GM23338 (cell line): ENCODE measurements around the gene VENTX. TPM values are rescaled to one million over a fixed set of nuclear protein-coding genes. Genes with fewer than 3 reads are reported as not detected.

Source experiments
- ATAC-seq: fragments of 200-7000 bp; cut with Tn5 transposase; 3 replicates; pipeline ENCODE4 v1.9.1; 2020
- DNase-seq: peaks from one replicate; pipeline ENCODE4 v3.0.0-alpha.2; 2015; ENCODE audit warnings: low spot score
- H2AFZ ChIP-seq: fragments of 200-600 bp; sonication (generic); 2 replicates; pipeline ENCODE4 v1.8.0; 2016; ENCODE audit warnings: antibody characterized with exemption, mild to moderate bottlenecking, moderate library complexity
- H3F3A ChIP-seq: fragments of 200-600 bp; sonication (generic); replicated peaks from 2 replicates; pipeline ENCODE4 v1.8.0; 2017; ENCODE audit warnings: antibody characterized with exemption, mixed run types, low read depth
- H3K27ac ChIP-seq: fragments of 200-600 bp; sonication (generic); 2 replicates; pipeline ENCODE4 v1.6.1; 2016; ENCODE audit warnings: low read depth
- H3K27me3 ChIP-seq: fragments of 200-600 bp; sonication (generic); 2 replicates; pipeline ENCODE4 v1.8.0; 2016; ENCODE audit warnings: mild to moderate bottlenecking, mixed run types, moderate library complexity; ENCODE audit not compliant: insufficient read depth
- H3K36me3 ChIP-seq: fragments of 200-600 bp; sonication (generic); 2 replicates; pipeline ENCODE4 v1.8.0; 2016; ENCODE audit warnings: mild to moderate bottlenecking; ENCODE audit not compliant: insufficient read depth
- H3K4me1 ChIP-seq: fragments of 200-600 bp; sonication (generic); 2 replicates; pipeline ENCODE4 v1.8.0; 2016; ENCODE audit warnings: mild to moderate bottlenecking, moderate library complexity; ENCODE audit not compliant: insufficient read depth
- H3K4me2 ChIP-seq: fragments of 200-600 bp; sonication (generic); 2 replicates; pipeline ENCODE4 v1.7.1; 2017; ENCODE audit warnings: mixed run types
- H3K4me3 ChIP-seq: fragments of 200-600 bp; sonication (generic); 2 replicates; pipeline ENCODE4 v1.6.1; 2016; ENCODE audit warnings: mixed run types
- H3K79me2 ChIP-seq: fragments of 200-600 bp; sonication (generic); replicated peaks from 2 replicates; pipeline ENCODE4 v1.8.0; 2017; ENCODE audit warnings: mild to moderate bottlenecking; ENCODE audit not compliant: insufficient read depth
- H3K9me2 ChIP-seq: fragments of 200-600 bp; sonication (generic); 2 replicates; pipeline ENCODE4 v1.8.0; 2017; ENCODE audit not compliant: insufficient read depth
- H4K20me1 ChIP-seq: fragments of 200-600 bp; sonication (generic); replicated peaks from 2 replicates; pipeline ENCODE4 v1.8.0; 2017; ENCODE audit warnings: mild to moderate bottlenecking; ENCODE audit not compliant: insufficient read depth
- H3K27ac Mint-ChIP-seq: 2 replicates; pipeline ENCODE4 v1.8.0; 2020; ENCODE audit warnings: inconsistent platforms, mild to moderate bottlenecking, moderate library complexity, mixed read lengths
- H3K27me3 Mint-ChIP-seq: 3 replicates; pipeline ENCODE4 v1.8.0; 2022; ENCODE audit warnings: low read depth, mild to moderate bottlenecking, moderate library complexity, mixed read lengths, inconsistent platforms; ENCODE audit not compliant: insufficient read depth, poor library complexity
- H3K36me3 Mint-ChIP-seq: 3 replicates; pipeline ENCODE4 v1.8.0; 2021; ENCODE audit warnings: low read depth, mild to moderate bottlenecking, inconsistent platforms, moderate library complexity, mixed read lengths
- H3K4me1 Mint-ChIP-seq: 3 replicates; pipeline ENCODE4 v1.8.0; 2020; ENCODE audit warnings: mild to moderate bottlenecking, inconsistent platforms, mixed read lengths
- H3K4me3 Mint-ChIP-seq: 3 replicates; pipeline ENCODE4 v1.8.0; 2021; ENCODE audit warnings: moderate library complexity, mild to moderate bottlenecking, inconsistent platforms, mixed read lengths
- H3K9me3 Mint-ChIP-seq: 3 replicates; pipeline ENCODE4 v1.8.0; 2020; ENCODE audit warnings: moderate library complexity, mild to moderate bottlenecking, inconsistent platforms, mixed read lengths
- EZH2phosphoT487 ChIP-seq: fragments of 200-600 bp; sonication (generic); IDR thresholded peaks from one replicate; pipeline ENCODE4 v1.8.1; 2018; ENCODE audit warnings: antibody characterized with exemption; ENCODE audit not compliant: unreplicated experiment
- NANOG ChIP-seq: IDR thresholded peaks from 2 replicates; pipeline ENCODE4 v1.6.1; 2016; ENCODE audit warnings: antibody characterized with exemption, borderline replicate concordance
- STAT1 ChIP-seq: IDR thresholded peaks from one replicate; pipeline ENCODE4 v1.6.1; 2016; ENCODE audit warnings: antibody characterized with exemption; ENCODE audit not compliant: unreplicated experiment
- ZNF114 ChIP-seq: fragments of 250-450 bp; sonication (Bioruptor Pico); IDR thresholded peaks from 2 replicates; pipeline ENCODE4 v1.5.0; 2020; ENCODE audit warnings: mild to moderate bottlenecking, moderate library complexity
- polyA plus RNA-seq: library from polyadenylated mRNA; unstranded; fragments of >200 nt; fragmentation: Nextera tagmentation; extraction: Ambion mirVana; gene quantifications from 2 replicates; pipeline ENCODE4 v1.2.1, GENCODE V29; 2016
- total RNA-seq: library from RNA; depleted of rRNA; stranded (reverse); fragments of >200 nt; shearing (Covaris generic); gene quantifications from 2 replicates; pipeline ENCODE4 v1.2.3, GENCODE V29; 2014
- TF ChIP-seq, protein P1 (sequence below): IDR thresholded peaks from one replicate; pipeline ENCODE4 v1.6.1; 2018; ENCODE audit warnings: antibody characterized with exemption; ENCODE audit not compliant: unreplicated experiment
- TF ChIP-seq, protein P2 (sequence below): IDR thresholded peaks from 2 replicates; pipeline ENCODE4 v1.6.1; 2016; ENCODE audit warnings: antibody characterized with exemption
- TF ChIP-seq, protein P3 (sequence below): fragments of 250-450 bp; sonication (Bioruptor Pico); IDR thresholded peaks from 2 replicates; pipeline ENCODE4 v1.5.0; 2020; ENCODE audit warnings: mild to moderate bottlenecking, moderate library complexity

Gene VENTX
- total and polyA plus RNA-seq, 2 experiments from 2014 or later = 4.8 to 8.1 TPM

- Mint-ChIP-seq H3K36me3 (peaks cover 3% of the 10 kb centered on the region; the same call in 1 of the 3 replicates), H3K4me1 (peaks cover 3% of the 10 kb centered on the region), H3K9me3 (no peaks in the 10 kb centered on the region; the same call in 2 of the 3 replicates), H3K4me3 (no peak overlapping the region), H3K27me3 (peaks cover 11% of the 10 kb centered on the region), H3K27ac (no peak overlapping the region)
- Histone ChIP-seq H3K27ac (no peak overlapping the region), H3K9me2 (no peaks in the 10 kb centered on the region), H3K4me1 (0 out of 2 replicates have a peak, but pooled peaks cover 4% of the 10 kb centered on the region), H3K36me3 (no peaks in the 10 kb centered on the region), H4K20me1 (no peaks in the 10 kb centered on the region), H3K27me3 (no peaks in the 10 kb centered on the region), H3K79me2 (no peaks in the 10 kb centered on the region), H3K4me2 (no peak overlapping the region), H3K4me3 (no peak overlapping the region), H2AFZ (no peak overlapping the region), H3F3A (peaks cover 14% of the 10 kb centered on the region; the same call in 1 of the 2 replicates)
- TF ChIP-seq STAT1 (no peak), ZNF114 (CRISPR knock-in tag) (no peak), NANOG (no peak), EZH2phosphoT487 (no peak)
- TF ChIP-seq, protein P1, sequence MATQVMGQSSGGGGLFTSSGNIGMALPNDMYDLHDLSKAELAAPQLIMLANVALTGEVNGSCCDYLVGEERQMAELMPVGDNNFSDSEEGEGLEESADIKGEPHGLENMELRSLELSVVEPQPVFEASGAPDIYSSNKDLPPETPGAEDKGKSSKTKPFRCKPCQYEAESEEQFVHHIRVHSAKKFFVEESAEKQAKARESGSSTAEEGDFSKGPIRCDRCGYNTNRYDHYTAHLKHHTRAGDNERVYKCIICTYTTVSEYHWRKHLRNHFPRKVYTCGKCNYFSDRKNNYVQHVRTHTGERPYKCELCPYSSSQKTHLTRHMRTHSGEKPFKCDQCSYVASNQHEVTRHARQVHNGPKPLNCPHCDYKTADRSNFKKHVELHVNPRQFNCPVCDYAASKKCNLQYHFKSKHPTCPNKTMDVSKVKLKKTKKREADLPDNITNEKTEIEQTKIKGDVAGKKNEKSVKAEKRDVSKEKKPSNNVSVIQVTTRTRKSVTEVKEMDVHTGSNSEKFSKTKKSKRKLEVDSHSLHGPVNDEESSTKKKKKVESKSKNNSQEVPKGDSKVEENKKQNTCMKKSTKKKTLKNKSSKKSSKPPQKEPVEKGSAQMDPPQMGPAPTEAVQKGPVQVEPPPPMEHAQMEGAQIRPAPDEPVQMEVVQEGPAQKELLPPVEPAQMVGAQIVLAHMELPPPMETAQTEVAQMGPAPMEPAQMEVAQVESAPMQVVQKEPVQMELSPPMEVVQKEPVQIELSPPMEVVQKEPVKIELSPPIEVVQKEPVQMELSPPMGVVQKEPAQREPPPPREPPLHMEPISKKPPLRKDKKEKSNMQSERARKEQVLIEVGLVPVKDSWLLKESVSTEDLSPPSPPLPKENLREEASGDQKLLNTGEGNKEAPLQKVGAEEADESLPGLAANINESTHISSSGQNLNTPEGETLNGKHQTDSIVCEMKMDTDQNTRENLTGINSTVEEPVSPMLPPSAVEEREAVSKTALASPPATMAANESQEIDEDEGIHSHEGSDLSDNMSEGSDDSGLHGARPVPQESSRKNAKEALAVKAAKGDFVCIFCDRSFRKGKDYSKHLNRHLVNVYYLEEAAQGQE = no peak
- TF ChIP-seq, protein P2, sequence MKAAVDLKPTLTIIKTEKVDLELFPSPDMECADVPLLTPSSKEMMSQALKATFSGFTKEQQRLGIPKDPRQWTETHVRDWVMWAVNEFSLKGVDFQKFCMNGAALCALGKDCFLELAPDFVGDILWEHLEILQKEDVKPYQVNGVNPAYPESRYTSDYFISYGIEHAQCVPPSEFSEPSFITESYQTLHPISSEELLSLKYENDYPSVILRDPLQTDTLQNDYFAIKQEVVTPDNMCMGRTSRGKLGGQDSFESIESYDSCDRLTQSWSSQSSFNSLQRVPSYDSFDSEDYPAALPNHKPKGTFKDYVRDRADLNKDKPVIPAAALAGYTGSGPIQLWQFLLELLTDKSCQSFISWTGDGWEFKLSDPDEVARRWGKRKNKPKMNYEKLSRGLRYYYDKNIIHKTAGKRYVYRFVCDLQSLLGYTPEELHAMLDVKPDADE = no peak
- no peak for DNase-seq
- no peak for ATAC-seq
Observed at GRCh38 chr10:133216776-133217175, 20.9 kb upstream of the VENTX start.

DNA sequence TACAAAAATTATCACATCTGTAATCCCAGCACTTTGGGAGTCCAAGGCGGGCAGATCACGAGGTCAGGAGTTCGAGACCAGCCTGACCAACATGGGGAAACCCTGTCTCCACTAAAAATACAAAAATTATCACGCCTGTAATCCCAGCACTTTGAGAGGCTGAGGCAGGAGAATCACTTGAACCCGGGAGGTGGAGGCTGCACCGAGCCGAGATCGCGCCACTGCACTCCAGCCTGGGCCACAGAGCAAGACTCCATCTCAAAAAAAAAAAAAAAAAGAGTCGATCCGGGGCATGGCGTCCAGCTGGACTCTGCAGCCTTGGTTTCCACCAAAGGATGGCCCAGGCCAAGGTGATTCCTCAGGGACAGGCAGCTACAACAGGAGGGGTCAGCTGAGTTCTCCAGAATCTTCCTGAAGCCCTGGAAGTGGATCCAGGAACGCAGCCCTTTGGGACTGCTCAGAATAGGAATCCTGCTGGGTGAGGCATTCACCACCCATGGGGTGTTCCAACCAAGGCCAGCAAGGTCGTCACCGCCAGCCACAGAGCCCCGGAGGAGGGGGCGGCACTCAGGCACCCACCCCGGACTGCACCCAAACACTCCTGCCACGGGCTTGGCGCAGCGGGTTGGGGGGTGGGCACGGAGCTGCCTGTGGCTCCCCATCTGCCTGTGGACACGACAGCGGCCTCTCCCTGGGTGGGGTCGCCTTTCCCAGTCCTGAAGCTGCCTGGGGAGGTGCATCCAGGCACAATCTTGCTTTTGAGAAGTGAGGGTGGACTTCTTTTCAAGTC is 19.7 kb upstream of the VENTX start:
- no peak overlapping the region for H3K4me3 Mint-ChIP-seq
- Histone ChIP-seq H2AFZ (no peak overlapping the region), H3K4me2 (no peak overlapping the region), H3K36me3 (no peaks in the 10 kb centered on the region), H3K79me2 (no peaks in the 10 kb centered on the region), H3K9me2 (no peaks in the 10 kb centered on the region), H4K20me1 (no peaks in the 10 kb centered on the region), H3F3A (peaks cover 14% of the 10 kb centered on the region; the same call in 1 of the 2 replicates), H3K27ac (no peak overlapping the region), H3K4me3 (no peak overlapping the region), H3K27me3 (no peaks in the 10 kb centered on the region), H3K4me1 (0 out of 2 replicates have a peak, but pooled peaks cover 4% of the 10 kb centered on the region)
- peaks cover 3% of the 10 kb centered on the region for H3K4me1 Mint-ChIP-seq
- no peak for DNase-seq
- H3K27me3 Mint-ChIP-seq = peaks cover 11% of the 10 kb centered on the region
- no peak overlapping the region for H3K27ac Mint-ChIP-seq
- peaks cover 3% of the 10 kb centered on the region; the same call in 1 of the 3 replicates for H3K36me3 Mint-ChIP-seq
- no peaks in the 10 kb centered on the region; the same call in 2 of the 3 replicates for H3K9me3 Mint-ChIP-seq
- peak; percentile 11 for ATAC-seq
- TF ChIP-seq, protein P3, sequence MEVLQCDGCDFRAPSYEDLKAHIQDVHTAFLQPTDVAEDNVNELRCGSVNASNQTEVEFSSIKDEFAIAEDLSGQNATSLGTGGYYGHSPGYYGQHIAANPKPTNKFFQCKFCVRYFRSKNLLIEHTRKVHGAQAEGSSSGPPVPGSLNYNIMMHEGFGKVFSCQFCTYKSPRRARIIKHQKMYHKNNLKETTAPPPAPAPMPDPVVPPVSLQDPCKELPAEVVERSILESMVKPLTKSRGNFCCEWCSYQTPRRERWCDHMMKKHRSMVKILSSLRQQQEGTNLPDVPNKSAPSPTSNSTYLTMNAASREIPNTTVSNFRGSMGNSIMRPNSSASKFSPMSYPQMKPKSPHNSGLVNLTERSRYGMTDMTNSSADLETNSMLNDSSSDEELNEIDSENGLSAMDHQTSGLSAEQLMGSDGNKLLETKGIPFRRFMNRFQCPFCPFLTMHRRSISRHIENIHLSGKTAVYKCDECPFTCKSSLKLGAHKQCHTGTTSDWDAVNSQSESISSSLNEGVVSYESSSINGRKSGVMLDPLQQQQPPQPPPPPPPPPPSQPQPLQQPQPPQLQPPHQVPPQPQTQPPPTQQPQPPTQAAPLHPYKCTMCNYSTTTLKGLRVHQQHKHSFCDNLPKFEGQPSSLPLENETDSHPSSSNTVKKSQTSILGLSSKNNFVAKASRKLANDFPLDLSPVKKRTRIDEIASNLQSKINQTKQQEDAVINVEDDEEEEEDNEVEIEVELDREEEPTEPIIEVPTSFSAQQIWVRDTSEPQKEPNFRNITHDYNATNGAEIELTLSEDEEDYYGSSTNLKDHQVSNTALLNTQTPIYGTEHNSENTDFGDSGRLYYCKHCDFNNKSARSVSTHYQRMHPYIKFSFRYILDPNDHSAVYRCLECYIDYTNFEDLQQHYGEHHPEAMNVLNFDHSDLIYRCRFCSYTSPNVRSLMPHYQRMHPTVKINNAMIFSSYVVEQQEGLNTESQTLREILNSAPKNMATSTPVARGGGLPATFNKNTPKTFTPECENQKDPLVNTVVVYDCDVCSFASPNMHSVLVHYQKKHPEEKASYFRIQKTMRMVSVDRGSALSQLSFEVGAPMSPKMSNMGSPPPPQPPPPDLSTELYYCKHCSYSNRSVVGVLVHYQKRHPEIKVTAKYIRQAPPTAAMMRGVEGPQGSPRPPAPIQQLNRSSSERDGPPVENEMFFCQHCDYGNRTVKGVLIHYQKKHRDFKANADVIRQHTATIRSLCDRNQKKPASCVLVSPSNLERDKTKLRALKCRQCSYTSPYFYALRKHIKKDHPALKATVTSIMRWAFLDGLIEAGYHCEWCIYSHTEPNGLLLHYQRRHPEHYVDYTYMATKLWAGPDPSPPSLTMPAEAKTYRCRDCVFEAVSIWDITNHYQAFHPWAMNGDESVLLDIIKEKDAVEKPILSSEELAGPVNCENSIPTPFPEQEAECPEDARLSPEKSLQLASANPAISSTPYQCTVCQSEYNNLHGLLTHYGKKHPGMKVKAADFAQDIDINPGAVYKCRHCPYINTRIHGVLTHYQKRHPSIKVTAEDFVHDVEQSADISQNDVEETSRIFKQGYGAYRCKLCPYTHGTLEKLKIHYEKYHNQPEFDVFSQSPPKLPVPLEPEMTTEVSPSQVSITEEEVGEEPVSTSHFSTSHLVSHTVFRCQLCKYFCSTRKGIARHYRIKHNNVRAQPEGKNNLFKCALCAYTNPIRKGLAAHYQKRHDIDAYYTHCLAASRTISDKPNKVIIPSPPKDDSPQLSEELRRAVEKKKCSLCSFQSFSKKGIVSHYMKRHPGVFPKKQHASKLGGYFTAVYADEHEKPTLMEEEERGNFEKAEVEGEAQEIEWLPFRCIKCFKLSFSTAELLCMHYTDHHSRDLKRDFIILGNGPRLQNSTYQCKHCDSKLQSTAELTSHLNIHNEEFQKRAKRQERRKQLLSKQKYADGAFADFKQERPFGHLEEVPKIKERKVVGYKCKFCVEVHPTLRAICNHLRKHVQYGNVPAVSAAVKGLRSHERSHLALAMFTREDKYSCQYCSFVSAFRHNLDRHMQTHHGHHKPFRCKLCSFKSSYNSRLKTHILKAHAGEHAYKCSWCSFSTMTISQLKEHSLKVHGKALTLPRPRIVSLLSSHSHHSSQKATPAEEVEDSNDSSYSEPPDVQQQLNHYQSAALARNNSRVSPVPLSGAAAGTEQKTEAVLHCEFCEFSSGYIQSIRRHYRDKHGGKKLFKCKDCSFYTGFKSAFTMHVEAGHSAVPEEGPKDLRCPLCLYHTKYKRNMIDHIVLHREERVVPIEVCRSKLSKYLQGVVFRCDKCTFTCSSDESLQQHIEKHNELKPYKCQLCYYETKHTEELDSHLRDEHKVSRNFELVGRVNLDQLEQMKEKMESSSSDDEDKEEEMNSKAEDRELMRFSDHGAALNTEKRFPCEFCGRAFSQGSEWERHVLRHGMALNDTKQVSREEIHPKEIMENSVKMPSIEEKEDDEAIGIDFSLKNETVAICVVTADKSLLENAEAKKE = no peak
